Hematopoietic multipotent progenitor cell (in vitro differentiated cells): ENCODE results near the gene ZNF469. TPM values are rescaled to one million over a fixed set of nuclear protein-coding genes. Genes with fewer than 3 reads are reported as not detected.
A peak's percentile ranks its signal among the peaks of the same experiment; 100 is the strongest.

Experiments used
- DNase-seq, 3 donors: peaks; one replicate each; pipeline ENCODE4 v3.0.0-alpha.2; 2011 to 2015; ENCODE audit warnings: low read depth in 2 of 3, low spot score in 2 of 3
- total RNA-seq: library from RNA; depleted of rRNA; stranded (reverse); fragments of >200 nt; gene quantifications from one replicate; pipeline ENCODE4 v1.2.3, GENCODE V29; 2012

Gene ZNF469
- total RNA-seq, 1 donor: 2.2 TPM

DNA sequence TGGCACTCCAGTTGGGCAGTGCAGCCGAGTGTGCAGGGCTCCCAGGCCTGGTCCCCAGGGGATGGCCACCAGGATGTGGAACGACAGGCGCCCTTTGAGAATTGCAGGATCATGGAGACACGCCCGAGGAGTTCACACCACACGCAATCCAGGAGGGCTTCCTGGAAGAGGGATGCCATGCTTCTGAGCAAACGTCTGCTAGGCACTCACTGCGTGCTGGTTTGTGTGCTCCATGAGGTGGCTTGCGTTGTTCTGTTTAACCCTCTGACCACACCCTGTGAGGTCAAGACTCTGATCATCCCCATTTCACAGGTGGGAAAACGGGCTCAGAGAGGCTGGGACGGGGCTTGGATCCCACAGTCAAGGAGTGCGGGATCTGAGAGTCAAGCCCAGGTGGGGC lies 37.7 kb downstream of the ZNF469 start:
- no peak for DNase-seq

DNA sequence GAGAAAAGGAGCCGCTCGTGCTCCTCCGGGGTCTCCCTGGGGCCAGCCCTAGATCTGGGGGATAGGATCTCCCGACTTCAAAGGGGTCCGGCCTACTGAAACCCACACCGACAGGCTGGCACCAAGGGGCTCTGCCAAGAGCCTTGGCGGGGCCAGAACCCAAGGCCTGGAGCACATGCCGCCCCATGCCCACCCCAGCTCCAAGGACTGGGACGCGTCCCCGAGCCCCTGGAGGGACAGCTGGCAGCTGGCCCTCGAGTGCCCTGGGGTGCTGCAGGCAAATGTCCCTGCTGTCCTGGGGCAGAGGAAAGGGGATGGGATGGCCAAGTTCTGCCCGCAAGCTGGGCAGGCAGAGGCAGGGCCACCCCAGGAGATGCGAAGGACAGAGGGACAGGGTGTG lies 38.5 kb downstream of the ZNF469 start:
- no peak for DNase-seq

GRCh38 chr16:88421871-88422433 lies 39.2 kb downstream of the ZNF469 start:
- no peak for DNase-seq

GRCh38 chr16:88422733-88423447 lies 40.1 kb downstream of the ZNF469 start:
- no peak for DNase-seq

DNA sequence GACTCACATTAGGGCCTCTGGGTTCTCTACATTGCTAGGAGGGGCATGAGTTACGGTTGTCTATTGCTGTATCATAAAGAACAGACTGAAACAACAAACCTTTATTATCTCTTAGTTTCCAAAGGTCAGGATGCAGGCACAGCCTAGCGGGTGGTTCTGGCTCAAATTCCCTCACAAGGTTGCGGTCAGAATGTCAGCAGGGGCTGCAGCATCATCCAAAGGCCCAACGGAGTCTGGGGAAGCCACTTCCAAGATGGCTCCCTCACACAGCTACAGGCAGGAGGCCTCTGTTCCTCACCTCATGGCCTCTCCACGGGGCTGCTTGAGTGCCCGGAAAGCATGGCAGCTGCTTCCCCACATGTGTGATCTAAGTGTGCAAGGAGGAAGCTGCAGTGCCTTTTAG lies 40.7 kb downstream of the ZNF469 start:
- no peak for DNase-seq

DNA sequence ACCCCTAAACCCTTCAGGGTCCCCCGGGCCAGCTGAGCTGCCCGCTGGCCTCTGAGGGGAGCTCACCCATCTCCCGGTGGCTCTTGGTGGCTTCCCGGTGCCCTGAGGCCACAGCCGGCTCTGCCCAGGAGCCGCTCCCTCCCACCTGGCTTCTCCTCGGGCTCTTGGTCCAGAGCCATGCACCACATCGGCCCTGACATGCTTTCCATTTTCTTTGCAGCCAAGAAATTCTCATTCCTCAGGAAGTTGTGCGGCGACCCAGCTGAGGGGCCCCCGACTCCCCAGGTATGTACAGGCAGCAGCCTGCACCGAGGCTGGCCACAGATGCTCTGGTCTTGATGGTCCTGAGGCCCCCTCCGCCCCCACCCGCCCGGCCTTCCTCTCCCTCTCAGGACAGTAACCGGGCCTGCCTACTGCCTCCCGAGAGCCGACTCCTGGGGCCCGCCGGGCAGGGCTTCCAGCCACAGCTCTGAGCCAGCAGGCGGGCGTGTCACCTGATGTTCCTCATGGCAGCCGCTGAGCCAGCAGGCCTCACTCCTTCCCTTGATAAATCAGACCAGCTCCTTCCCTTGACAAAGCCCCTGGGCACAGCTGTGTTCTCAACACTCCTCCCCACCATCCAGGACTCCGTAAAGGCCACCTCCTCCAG lies 42.0 kb downstream of the ZNF469 start:
- peak in 1 of 3 donors; percentile 21 for DNase-seq

DNA sequence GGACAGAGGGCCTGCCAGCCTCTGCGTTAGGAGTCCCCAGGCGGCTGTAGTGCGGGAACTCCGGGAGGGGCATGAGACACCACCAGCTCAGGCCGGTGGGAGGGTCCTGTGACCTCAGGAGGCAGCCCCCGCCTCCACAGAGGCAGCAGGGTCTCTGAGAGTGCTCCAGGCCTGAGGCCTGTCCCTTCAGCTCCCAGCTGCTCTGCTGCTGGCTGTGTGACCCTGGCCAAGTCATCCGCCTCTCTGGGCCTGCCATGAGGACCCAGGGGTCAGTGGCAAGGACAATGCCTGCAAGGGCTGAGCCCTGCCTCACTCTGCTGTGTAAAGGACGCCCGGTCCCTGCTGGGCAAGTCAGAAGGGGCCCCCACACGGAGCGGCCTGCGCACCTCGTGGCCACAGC lies 43.3 kb downstream of the ZNF469 start:
- no peak for DNase-seq

DNA sequence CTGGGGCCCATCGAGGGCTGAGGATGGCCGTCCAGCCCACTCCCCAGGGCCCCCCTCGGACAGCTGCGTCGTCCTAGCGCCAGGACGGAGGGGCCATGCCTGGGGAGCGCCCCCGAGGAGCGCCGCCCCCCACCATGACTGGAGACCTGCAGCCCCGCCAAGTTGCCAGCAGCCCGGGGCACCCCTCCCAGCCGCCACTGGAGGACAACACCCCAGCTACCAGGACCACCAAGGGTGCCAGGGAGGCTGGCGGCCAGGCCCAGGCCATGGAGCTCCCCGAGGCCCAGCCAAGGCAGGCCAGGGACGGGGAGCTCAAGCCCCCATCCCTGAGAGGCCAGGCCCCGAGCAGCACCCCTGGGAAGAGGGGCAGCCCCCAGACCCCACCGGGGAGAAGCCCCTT lies 44.6 kb downstream of the ZNF469 start:
- no peak for DNase-seq

GRCh38 chr16:88428156-88428555 lies 45.4 kb downstream of the ZNF469 start:
- no peak for DNase-seq

DNA sequence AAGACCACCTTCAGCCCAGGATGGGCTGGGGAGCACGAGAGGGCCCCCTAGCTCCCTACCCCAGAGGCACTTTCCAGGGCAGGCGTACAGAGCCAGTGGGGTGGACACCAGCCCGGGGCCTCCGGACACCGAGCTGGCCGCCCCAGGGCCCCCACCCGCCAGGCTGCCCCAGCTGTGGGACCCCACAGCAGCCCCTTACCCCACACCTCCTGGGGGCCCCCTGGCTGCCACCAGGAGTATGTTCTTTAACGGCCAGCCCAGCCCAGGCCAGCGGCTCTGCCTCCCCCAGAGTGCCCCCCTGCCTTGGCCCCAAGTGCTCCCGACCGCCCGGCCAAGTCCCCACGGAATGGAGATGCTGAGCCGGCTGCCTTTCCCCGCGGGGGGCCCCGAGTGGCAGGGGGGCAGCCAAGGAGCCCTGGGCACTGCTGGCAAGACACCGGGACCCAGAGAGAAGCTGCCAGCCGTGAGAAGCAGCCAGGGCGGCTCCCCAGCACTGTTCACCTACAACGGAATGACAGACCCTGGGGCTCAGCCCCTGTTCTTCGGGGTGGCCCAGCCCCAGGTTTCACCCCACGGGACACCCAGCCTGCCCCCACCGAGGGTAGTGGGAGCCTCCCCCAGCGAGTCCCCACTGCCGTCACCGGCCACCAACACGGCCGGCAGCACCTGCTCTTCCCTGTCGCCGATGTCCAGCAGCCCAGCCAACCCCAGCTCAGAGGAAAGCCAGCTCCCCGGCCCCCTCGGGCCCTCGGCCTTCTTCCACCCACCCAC lies 46.0 kb downstream of the ZNF469 start:
- no peak for DNase-seq

GRCh38 chr16:88429387-88430184 lies 46.8 kb downstream of the ZNF469 start:
- no peak for DNase-seq

DNA sequence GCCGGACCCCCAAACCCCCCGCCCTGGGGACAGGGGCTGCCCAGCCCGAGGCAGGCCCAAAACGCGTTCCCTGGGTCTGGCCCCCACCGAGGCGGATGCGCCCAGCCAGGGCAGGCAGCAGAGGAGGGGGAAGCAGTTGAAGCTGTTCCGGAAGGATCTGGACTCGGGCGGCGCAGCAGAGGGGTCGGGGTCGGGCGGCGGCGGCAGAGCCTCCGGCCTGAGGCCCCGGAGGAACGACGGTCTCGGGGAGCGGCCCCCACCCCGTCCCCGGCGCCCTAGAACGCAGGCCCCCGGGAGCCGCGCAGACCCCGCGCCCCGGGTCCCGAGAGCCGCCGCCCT lies 47.4 kb downstream of the ZNF469 start:
- DNase-seq: peak in 1 of 3 donors; percentile 22

GRCh38 chr16:88430524-88431446 lies 48.0 kb downstream of the ZNF469 start:
- peak in 2 of 3 donors; percentile 31 to 40 for DNase-seq

- no peak for DNase-seq
Measured at GRCh38 chr16:88431651-88432050, 48.9 kb downstream of the ZNF469 start.

GRCh38 chr16:88432174-88432573 lies 49.4 kb downstream of the ZNF469 start:
- DNase-seq: no peak

Other genes with a start within 250 kb of the ZNF469 start
- 15.1 TPM for gene ZFPM1, start 70.3 kb downstream of the ZNF469 start, total RNA-seq
- 13.5 TPM for gene ZC3H18, start 187.4 kb downstream of the ZNF469 start, total RNA-seq